Prostate gland (tissue), 2 donors: ENCODE measurements around the gene PIP5K1A.
"Not testable (repeated sequence)": the region's sequence is repeated elsewhere in the genome, so short reads cannot be mapped to it uniquely, and the experiment has no call there.

Source experiments
- POLR2A ChIP-seq: fragments of 450-650 bp; IDR thresholded peaks from one replicate; pipeline ENCODE4 v1.6.1; 2016; ENCODE audit warnings: antibody characterized with exemption, mild to moderate bottlenecking
- POLR2AphosphoS5 ChIP-seq: sonication (generic); formaldehyde crosslinking; IDR thresholded peaks from one replicate; pipeline ENCODE4 v1.6.1; 2017; ENCODE audit warnings: antibody characterized with exemption
- TF ChIP-seq, protein P1 (sequence below), 4 experiments: fragments of 200-600 bp in 2 of 4; fragments of 450-650 bp in 2 of 4; sonication (generic) in 2 of 4; IDR thresholded peaks; 1 replicate in 3 of 4; 2 replicates in 1 of 4; pipeline ENCODE4 v1.5.1; 2016 to 2019; ENCODE audit warnings: antibody characterized with exemption in 4 of 4, mild to moderate bottlenecking in 2 of 4, moderate library complexity in 2 of 4

DNA sequence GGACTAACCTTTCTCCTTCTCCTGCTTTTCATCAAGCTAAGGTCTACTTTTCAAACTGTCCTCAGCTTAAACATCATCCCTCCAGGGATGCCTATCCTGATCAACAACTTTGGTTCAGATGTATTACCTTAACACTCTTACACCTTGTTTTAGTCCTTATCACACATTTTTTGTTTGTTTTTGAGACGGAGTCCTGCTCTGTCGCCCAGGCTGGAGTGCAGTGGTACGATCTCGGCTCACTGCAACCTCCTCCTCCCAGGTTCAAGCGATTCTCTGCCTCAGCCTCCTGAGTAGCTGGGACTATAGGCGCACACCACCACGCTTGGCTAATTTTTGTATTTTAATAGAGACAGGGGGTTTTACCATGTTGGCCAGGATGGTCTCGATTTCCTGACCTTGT, 9.7 kb upstream of the PIP5K1A start:
- TF ChIP-seq, protein P1, sequence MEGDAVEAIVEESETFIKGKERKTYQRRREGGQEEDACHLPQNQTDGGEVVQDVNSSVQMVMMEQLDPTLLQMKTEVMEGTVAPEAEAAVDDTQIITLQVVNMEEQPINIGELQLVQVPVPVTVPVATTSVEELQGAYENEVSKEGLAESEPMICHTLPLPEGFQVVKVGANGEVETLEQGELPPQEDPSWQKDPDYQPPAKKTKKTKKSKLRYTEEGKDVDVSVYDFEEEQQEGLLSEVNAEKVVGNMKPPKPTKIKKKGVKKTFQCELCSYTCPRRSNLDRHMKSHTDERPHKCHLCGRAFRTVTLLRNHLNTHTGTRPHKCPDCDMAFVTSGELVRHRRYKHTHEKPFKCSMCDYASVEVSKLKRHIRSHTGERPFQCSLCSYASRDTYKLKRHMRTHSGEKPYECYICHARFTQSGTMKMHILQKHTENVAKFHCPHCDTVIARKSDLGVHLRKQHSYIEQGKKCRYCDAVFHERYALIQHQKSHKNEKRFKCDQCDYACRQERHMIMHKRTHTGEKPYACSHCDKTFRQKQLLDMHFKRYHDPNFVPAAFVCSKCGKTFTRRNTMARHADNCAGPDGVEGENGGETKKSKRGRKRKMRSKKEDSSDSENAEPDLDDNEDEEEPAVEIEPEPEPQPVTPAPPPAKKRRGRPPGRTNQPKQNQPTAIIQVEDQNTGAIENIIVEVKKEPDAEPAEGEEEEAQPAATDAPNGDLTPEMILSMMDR (IDR thresholded peaks at IDR 0.05): not testable (repeated sequence)
- not testable (repeated sequence) for TF ChIP-seq POLR2A, POLR2AphosphoS5
